Panc1 (cell line): ENCODE results near the gene CCDC197. TPM values are rescaled to one million over a fixed set of nuclear protein-coding genes. Genes with fewer than 3 reads are reported as not detected.

Experiments used
- ATAC-seq: fragments of 200-7000 bp; cut with Tn5 transposase; 2 replicates; pipeline ENCODE4 v1.9.1; 2020; ENCODE audit warnings: mild to moderate bottlenecking, moderate library complexity
- BruUV-seq: library from RNA; stranded (reverse); fragments of 400-500 nt; replicated peaks from 2 replicates; lab custom pipeline; 2021; lab: Mats Ljungman, UMichigan
- CTCF ChIA-PET: fragments of 300-600 bp; sonication (Branson Sonifier 250); formaldehyde crosslinking; loops from one replicate; lab custom pipeline; 2022; ENCODE audit warnings: antibody characterized with exemption; lab: Charles Lee
- POLR2A ChIA-PET: fragments of 300-600 bp; sonication (Branson Sonifier 250); formaldehyde crosslinking; loops from one replicate; lab custom pipeline; 2022; ENCODE audit warnings: antibody characterized with exemption; lab: Charles Lee
- DNase-seq: peaks from one replicate; pipeline ENCODE4 v3.0.0-alpha.2; 2010; ENCODE audit warnings: low read depth, low spot score
- H3K27ac ChIP-seq: 2 replicates; pipeline ENCODE4 v1.5.1; 2011; ENCODE audit warnings: mild to moderate bottlenecking, low read length, inconsistent platforms
- H3K27me3 ChIP-seq: fragments of 200-500 bp; sonication (Bioruptor generic); 2 replicates; pipeline ENCODE4 v1.6.0; 2014; ENCODE audit warnings: low read length, inconsistent platforms; ENCODE audit not compliant: control insufficient read depth, insufficient read depth
- H3K36me3 ChIP-seq: fragments of 200-500 bp; sonication (Bioruptor generic); 2 replicates; pipeline ENCODE4 v1.5.1; 2014; ENCODE audit warnings: inconsistent platforms, mild to moderate bottlenecking, low read length, moderate library complexity; ENCODE audit not compliant: control insufficient read depth, insufficient read depth
- H3K4me1 ChIP-seq: 2 replicates; pipeline ENCODE4 v1.5.1; 2011; ENCODE audit warnings: inconsistent platforms, mild to moderate bottlenecking, low read length, moderate library complexity; ENCODE audit not compliant: control insufficient read depth, insufficient read depth
- H3K4me3 ChIP-seq, 2 experiments: 2 replicates each; pipeline ENCODE4 v1.5.1; 2011 to 2012; ENCODE audit warnings: low read depth in 2 of 2, low read length in 2 of 2, mild to moderate bottlenecking in 2 of 2, inconsistent platforms in 1 of 2, moderate library complexity in 1 of 2
- H3K9me3 ChIP-seq: fragments of 200-500 bp; sonication (Bioruptor generic); 2 replicates; pipeline ENCODE4 v1.5.1; 2014; ENCODE audit warnings: low read depth, mild to moderate bottlenecking, inconsistent platforms, low read length, moderate library complexity; ENCODE audit not compliant: control insufficient read depth, insufficient read depth
- CTCF ChIP-seq: fragments of 450-650 bp; IDR thresholded peaks from 2 replicates; pipeline ENCODE4 v1.5.1; 2017; ENCODE audit warnings: mild to moderate bottlenecking
- POLR2AphosphoS5 ChIP-seq: IDR thresholded peaks from 2 replicates; pipeline ENCODE4 v1.6.1; 2012; ENCODE audit warnings: mild to moderate bottlenecking, low read depth, low read length, moderate library complexity
- SIN3A ChIP-seq: IDR thresholded peaks from 2 replicates; pipeline ENCODE4 v1.6.1; 2012; ENCODE audit warnings: low read depth, mild to moderate bottlenecking, low read length, moderate library complexity, borderline replicate concordance; ENCODE audit not compliant: insufficient read depth
- TCF7L2 ChIP-seq: IDR thresholded peaks from 2 replicates; pipeline ENCODE4 v1.6.1; 2011; ENCODE audit warnings: mild to moderate bottlenecking, low read depth, low read length, inconsistent platforms
- in situ Hi-C: cut with HindIII; loops from 2 replicates; pipeline ENCODE4 v1.10.0; 2016; ENCODE audit warnings: low sequenced_read_pairs, low pct_unique_long_range_greater_than_20kb
- intact Hi-C: fragments of 100-400 bp; cut with micrococcal nuclease; formaldehyde crosslinking; loops from one replicate; pipeline ENCODE4 v1.10.0; 2022; ENCODE audit not compliant: unreplicated experiment
- total RNA-seq: library from RNA; stranded (reverse); gene quantifications from one replicate; pipeline ENCODE4 v1.2.1, GENCODE V29; 2021; ENCODE audit not compliant: unreplicated experiment
- TF ChIP-seq, protein P1 (sequence below), 2 experiments: IDR thresholded peaks; 2 replicates each; pipeline ENCODE4 v1.6.1; 2011 to 2012; ENCODE audit warnings: low read depth in 2 of 2, control low read depth in 1 of 2, low read length in 1 of 2, mild to moderate bottlenecking in 1 of 2, moderate library complexity in 1 of 2; ENCODE audit not compliant: insufficient read depth in 1 of 2

The CCDC197 gene
- total RNA-seq, 1 experiment from 2014 or later: not detected

DNA sequence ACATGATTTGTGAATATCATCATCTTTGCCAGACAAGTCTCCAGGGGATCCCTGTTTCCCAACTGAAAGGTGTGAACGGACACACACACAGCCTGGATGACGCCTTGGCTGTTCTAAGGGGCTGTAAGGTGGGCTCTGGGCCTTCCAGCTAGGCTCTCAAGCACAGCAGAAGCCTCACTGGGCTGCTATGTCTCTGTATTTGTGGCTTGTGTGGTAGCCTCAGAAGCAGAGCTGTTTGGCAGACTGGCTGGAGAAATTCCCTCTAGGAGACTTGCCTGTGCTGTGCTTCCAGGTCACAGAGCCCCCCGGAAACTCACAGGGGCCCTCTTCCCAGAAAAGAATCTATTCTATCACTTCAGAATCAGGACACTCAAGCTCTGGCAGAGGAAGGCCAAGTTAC, 50.5 kb downstream of the CCDC197 start:
- no peaks in the 10 kb centered on the region; the same call in 1 of the 2 replicates for H3K36me3 ChIP-seq
- H3K4me1 ChIP-seq: no peaks in the 10 kb centered on the region
- TF ChIP-seq TCF7L2 (no peak), POLR2AphosphoS5 (no peak), CTCF (no peak), SIN3A (no peak)
- DNase-seq: no peak
- H3K27me3 ChIP-seq: no peaks in the 10 kb centered on the region
- no peak overlapping the region for H3K4me3 ChIP-seq
- no peak for ATAC-seq
- ChIA-PET CTCF (no interaction called here), POLR2A (no interaction called here)
- in situ Hi-C loops: no loop called here
- no TSS peak for BruUV-seq
- intact Hi-C loops: no loop called here
- H3K9me3 ChIP-seq: no peaks in the 10 kb centered on the region
- H3K27ac ChIP-seq: no peak overlapping the region

DNA sequence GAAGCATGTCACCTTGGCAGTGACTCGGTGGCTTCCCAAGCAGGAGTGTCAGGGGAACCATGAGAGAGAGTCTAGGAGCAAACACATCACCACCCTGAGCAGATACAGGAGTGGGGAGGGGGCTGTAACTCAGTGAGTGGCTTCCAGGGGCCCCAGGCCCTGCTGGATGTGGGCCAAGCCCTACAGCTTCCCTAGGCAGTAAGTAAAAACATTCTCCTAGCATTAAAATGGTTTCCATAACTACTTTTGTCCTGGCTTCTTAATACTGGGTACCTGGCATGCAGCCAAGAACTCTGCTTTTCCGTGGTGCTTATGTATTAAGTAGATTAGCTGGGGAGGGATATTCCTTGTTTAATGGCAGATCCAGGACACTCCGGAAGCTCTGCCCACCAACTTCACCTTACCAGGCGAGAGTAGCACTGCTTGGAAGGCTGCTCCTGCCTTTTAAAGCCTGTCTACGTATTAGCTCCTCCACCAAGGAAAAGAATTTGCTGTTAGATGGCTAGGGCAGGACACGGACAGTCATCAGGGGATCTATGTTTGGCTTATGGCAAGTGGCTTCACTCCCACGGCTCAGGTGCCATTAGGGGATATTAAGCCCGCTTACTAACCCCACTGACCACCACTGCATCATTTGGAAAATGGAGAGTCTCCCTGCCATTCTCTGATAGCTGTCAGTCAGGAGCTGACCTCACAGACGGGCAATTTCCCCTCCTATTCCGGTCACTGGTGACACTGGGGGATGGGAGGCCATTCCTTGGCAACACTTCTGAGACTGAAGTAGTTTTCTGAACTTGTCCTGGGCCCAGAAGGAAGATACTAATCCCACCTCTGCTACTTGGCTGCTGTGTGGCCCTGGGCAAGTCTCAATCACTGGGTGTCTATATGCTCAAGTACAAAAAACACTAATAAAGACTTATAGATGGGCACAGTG, 51.9 kb downstream of the CCDC197 start:
- Histone ChIP-seq H3K27ac (no peak overlapping the region), H3K36me3 (no peaks in the 10 kb centered on the region; the same call in 1 of the 2 replicates), H3K4me3 (no peak overlapping the region), H3K9me3 (no peaks in the 10 kb centered on the region), H3K4me1 (no peaks in the 10 kb centered on the region), H3K27me3 (no peaks in the 10 kb centered on the region)
- TF ChIP-seq POLR2AphosphoS5 (no peak), CTCF (no peak), SIN3A (no peak), TCF7L2 (no peak)
- TF ChIP-seq, protein P1, sequence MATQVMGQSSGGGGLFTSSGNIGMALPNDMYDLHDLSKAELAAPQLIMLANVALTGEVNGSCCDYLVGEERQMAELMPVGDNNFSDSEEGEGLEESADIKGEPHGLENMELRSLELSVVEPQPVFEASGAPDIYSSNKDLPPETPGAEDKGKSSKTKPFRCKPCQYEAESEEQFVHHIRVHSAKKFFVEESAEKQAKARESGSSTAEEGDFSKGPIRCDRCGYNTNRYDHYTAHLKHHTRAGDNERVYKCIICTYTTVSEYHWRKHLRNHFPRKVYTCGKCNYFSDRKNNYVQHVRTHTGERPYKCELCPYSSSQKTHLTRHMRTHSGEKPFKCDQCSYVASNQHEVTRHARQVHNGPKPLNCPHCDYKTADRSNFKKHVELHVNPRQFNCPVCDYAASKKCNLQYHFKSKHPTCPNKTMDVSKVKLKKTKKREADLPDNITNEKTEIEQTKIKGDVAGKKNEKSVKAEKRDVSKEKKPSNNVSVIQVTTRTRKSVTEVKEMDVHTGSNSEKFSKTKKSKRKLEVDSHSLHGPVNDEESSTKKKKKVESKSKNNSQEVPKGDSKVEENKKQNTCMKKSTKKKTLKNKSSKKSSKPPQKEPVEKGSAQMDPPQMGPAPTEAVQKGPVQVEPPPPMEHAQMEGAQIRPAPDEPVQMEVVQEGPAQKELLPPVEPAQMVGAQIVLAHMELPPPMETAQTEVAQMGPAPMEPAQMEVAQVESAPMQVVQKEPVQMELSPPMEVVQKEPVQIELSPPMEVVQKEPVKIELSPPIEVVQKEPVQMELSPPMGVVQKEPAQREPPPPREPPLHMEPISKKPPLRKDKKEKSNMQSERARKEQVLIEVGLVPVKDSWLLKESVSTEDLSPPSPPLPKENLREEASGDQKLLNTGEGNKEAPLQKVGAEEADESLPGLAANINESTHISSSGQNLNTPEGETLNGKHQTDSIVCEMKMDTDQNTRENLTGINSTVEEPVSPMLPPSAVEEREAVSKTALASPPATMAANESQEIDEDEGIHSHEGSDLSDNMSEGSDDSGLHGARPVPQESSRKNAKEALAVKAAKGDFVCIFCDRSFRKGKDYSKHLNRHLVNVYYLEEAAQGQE (IDR thresholded peaks at IDR 0.05; ENCODE audit: insufficient read depth in 1 of 2, low read depth in 2 of 2, low read length in 1 of 2): no peak
- ChIA-PET CTCF (interaction anchor here (0.7 kb wide), 1 partner anchor 15 kb away, joined by 3 read pairs; no protein-coding TSS in a partner anchor), POLR2A (no interaction called here)
- ATAC-seq (no peak), DNase-seq (no peak)
- BruUV-seq: no TSS peak
- intact Hi-C loops (no loop called here), in situ Hi-C loops (no loop called here)
